GM19468 (cell line): ENCODE data around the gene ARCN1.
A peak's percentile ranks its signal among the peaks of the same experiment; 100 is the strongest.

ENCODE experiments used
- ATAC-seq: cut with Tn5 transposase; IDR thresholded peaks from one replicate; pipeline ENCODE4 v1.9.1; 2021; ENCODE audit warnings: mild to moderate bottlenecking, moderate library complexity, moderate number of reproducible peaks; ENCODE audit not compliant: unreplicated experiment; ENCODE audit errors: extremely low read depth

The ARCN1 gene

GRCh38 chr11:118572061-118572980 is at the start of gene ARCN1:
ARCN1 (plus strand) TSS chr11:118572409; CDS start chr11:118572548, 139 bp downstream.
- no peak for ATAC-seq

GRCh38 chr11:118522571-118523072 is 49.6 kb upstream of the ARCN1 start:
- no peak for ATAC-seq

DNA sequence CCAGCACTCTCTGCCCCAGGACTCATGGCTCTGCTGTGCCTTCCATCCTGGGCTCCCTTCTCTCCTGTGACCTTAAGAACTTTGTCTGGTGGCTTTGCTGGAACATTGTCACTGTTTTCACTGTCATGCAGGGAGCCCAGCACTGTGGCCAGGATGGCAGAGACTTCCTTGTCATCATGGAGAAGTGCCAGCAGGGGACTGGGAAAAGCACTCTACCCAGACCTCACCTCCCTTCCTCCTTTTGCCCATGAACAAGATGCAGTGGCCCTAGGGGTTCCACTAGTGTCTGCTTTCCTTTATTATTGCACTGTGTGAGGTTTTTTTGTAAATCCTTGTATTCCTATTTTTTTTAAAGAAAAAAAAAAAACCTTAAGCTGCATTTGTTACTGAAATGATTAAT is 47.9 kb upstream of the ARCN1 start:
- ATAC-seq: no peak

DNA sequence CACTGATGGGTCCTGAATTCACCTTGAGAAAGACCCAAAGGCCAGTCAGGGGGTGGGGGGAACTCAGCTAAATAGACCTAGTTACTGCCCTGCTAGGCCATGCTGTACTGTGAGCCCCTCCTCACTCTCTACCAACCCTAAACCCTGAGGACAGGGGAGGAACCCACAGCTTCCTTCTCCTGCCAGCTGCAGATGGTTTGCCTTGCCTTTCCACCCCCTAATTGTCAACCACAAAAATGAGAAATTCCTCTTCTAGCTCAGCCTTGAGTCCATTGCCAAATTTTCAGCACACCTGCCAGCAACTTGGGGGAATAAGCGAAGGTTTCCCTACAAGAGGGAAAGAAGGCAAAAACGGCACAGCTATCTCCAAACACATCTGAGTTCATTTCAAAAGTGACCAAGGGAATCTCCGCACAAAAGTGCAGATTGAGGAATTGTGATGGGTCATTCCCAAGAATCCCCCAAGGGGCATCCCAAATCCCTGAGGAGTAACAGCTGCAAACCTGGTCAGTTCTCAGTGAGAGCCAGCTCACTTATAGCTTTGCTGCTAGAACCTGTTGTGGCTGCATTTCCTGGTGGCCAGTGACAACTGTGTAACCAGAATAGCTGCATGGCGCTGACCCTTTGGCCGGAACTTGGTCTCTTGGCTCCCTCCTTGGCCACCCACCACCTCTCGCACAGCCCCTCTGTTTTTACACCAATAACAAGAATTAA is 47.3 kb upstream of the ARCN1 start:
- no peak for ATAC-seq

GRCh38 chr11:118526688-118527087 is 45.5 kb upstream of the ARCN1 start:
- no peak for ATAC-seq

DNA sequence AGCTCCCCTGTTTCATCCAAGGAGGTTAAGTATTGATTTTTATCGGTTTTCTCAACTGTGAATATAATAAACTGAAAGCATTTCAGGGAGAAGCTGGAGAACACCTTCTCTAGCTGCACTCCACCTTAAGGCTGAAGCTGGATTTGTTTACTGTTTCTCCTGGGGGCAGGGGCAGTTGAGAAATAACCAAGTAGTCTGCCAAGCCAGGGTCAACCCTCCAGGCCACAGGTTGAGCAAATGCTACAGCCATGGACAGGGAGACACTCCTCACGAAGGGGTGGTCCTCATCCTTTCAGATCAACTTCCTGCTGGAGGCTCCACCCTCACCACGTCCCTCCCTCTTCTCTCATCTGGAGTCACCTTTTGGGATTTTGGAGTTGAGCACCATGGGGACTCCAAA is 45.1 kb upstream of the ARCN1 start, which contains the start of gene TTC36:
TSS of gene TTC36 (plus strand) at position 366 of the 400 bp plus-strand sequence. CDS start at position 387, 21 bp downstream.
- no peak for ATAC-seq

GRCh38 chr11:118528511-118528910 is 43.7 kb upstream of the ARCN1 start:
- ATAC-seq: no peak

GRCh38 chr11:118529584-118530175 is 42.5 kb upstream of the ARCN1 start:
- ATAC-seq: no peak

DNA sequence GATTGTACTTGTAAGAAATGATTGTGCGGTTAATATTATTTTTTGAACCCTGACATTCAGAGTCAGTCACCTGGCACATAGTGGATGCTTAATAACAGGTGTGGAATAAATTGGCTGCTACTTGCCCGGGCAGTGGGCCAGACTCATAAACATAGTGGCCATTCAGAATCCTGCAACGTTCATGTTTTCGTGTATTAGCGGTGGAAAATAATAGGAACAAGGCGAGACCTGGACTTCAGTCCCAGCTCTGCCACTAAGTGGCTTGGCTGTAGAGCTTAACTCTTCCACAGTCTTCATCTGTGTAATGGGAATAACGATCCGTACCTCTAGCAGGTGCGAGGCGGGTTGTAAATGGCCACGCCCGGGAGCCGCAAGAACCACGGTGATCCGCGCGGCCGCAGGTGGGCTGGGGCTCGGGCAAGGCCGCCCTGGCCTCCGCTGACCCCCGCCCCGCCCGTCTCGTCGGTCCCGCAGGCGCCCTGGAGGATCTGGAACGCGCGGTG is 42.0 kb upstream of the ARCN1 start:
- no peak for ATAC-seq

DNA sequence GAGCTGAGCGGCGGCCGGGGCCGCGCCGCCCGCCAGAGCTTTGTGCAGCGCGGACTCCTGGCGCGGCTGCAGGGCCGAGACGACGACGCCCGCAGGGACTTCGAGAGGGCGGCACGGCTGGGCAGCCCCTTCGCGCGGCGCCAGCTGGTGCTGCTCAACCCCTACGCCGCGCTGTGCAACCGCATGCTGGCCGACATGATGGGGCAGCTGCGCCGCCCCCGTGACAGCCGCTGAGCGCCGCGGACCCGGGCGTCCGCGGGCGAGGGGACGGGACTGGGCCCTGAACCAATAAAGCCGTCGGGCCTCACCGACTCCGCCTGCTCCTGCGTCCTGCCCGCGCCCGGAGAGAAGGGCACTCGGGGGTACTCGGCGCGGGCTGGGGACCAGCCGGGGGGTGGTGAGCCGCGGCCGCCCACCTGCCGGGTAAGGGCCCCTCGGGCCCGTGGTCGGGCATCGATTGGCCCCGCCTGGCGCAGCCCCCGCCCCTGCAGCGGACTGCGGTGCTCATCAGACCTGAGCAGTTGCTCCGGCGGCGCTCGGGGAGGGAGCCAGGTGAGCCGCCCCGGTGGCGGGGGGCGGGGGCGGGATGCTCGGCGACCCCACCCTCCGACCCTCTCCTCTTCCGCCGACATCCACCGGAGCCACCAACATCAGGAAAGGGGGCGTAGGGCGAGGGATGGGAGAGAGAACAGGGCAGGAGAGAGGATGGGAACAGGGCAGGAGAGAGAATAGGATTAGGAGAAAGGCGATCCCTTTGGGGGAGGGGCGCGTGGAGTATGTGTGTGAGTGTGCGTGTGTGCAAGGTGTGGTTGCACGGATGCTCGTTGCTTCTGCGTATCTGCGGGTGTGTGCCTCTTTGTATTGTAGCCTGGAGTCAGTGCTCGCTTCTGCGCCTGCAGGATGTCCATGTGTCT is 41.3 kb upstream of the ARCN1 start, which contains the start of gene TMEM25:
TSS of gene TMEM25 (plus strand) at position 510 of the 914 bp plus-strand sequence. CDS start 610 bp downstream, outside the sequence.
- ATAC-seq: peak; percentile 16

- no peak for ATAC-seq
Measured at GRCh38 chr11:118531597-118532084, 40.6 kb upstream of the ARCN1 start.

DNA sequence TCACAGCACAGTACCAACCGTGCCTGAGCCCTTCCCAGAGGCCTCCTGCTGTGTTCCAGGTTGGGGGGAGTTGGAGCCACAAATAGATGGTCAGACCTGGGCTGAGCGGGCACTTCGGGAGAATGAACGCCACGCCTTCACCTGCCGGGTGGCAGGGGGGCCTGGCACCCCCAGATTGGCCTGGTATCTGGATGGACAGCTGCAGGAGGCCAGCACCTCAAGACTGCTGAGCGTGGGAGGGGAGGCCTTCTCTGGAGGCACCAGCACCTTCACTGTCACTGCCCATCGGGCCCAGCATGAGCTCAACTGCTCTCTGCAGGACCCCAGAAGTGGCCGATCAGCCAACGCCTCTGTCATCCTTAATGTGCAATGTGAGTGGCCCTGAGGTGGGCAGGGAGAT is 40.1 kb upstream of the ARCN1 start:
- no peak for ATAC-seq

GRCh38 chr11:118532852-118533768 is 39.1 kb upstream of the ARCN1 start:
- no peak for ATAC-seq

DNA sequence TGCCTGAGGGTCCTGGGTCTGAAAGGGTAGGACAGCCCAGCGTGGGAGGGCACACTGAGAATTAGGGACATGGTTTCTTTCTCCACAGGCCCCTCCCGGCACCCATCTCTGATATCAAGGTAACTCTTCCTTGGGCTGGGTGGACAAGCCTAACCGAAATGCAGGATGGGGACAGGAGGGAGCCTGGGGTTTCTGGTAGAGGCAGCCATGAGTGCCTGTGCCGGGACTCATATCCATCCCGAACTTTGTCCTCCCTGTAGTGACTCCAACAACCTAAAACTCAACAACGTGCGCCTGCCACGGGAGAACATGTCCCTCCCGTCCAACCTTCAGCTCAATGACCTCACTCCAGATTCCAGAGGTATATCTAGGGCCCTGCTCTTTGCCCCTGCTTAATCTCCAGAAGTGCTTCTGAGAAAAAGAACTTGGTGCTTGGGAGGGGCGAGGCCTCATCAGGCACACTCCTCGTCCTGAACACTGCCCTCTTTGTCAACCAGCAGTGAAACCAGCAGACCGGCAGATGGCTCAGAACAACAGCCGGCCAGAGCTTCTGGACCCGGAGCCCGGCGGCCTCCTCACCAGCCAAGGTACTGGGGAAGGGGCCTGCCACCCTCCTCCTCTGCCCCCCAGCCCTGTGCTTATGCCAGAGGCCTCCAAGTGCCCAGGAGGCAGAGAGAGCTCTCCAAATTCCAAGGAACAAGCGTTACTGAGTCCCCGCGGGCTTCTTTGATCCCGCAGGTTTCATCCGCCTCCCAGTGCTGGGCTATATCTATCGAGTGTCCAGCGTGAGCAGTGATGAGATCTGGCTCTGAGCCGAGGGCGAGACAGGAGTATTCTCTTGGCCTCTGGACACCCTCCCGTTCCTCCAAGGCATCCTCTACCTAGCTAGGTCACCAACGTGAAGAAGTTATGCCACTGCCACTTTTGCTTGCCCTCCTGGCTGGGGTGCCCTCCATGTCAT is 38.2 kb upstream of the ARCN1 start:
- no peak for ATAC-seq

DNA sequence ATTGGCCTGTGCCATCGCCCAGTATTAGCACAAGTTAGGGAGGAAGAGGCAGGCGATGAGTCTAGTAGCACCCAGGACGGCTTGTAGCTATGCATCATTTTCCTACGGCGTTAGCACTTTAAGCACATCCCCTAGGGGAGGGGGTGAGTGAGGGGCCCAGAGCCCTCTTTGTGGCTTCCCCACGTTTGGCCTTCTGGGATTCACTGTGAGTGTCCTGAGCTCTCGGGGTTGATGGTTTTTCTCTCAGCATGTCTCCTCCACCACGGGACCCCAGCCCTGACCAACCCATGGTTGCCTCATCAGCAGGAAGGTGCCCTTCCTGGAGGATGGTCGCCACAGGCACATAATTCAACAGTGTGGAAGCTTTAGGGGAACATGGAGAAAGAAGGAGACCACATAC is 36.9 kb upstream of the ARCN1 start:
- no peak for ATAC-seq

- no peak for ATAC-seq
Measured at GRCh38 chr11:118536726-118537125, 35.5 kb upstream of the ARCN1 start.

DNA sequence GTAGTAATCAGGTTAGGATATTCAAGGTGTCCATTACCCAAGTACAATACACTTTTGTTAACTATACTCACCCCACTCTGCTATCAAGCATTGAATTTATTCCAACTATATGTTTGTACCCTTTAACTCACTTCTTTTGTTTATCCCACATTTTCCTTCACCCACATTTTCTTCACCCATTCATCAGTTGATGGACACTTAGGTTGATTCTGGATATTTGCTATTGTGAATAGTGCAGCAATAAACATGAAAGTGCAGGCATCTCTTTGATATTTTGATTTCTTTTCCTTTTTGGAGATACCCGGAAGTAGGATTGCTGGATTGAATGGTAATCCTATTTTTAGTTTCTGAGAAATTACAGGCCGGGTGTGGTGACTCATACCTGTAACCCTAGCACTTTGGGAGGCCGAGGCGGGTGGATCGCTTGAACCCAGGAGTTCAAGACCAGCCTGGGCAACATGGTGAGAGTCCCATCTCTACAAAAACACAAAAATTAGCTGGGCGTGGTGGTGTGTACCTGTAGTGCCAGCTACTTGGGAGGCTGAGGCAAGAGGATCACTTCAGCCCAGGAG is 34.7 kb upstream of the ARCN1 start:
- ATAC-seq: no peak
